Measurements from ENCODE around the gene ASTL.

- no peak for TF ChIP-seq YY1 (IDR thresholded peaks at IDR 0.05; ENCODE audit: insufficient read depth, insufficient read length)
- no peak for TF ChIP-seq ZNF274 (IDR thresholded peaks at IDR 0.05; ENCODE audit: low read depth, low read length)
Measured at GRCh38 chr2:96102596-96103186, 35.6 kb downstream of the ASTL start.

Data from NT2/D1 (cell line).